ACC112 (cell line): ENCODE results near the gene USP22.

Experiments
- H2AFZ ChIP-seq: fragments of 200-600 bp; sonication (generic); one replicate; pipeline ENCODE4 v1.6.0; 2017; ENCODE audit warnings: antibody characterized with exemption, low read length; ENCODE audit not compliant: unreplicated experiment
- H3K27ac ChIP-seq: fragments of 200-600 bp; sonication (generic); 2 replicates; pipeline ENCODE4 v1.5.1; 2014; ENCODE audit warnings: low read depth, mild to moderate bottlenecking, antibody characterized with exemption, low read length, moderate library complexity
- H3K27me3 ChIP-seq: fragments of 200-600 bp; sonication (generic); 2 replicates; pipeline ENCODE4 v1.6.1; 2014; ENCODE audit warnings: mild to moderate bottlenecking, antibody characterized with exemption, low read length, moderate library complexity, mixed read lengths; ENCODE audit not compliant: insufficient read depth
- H3K36me3 ChIP-seq: fragments of 200-600 bp; sonication (generic); 2 replicates; pipeline ENCODE4 v1.6.1; 2016; ENCODE audit warnings: mild to moderate bottlenecking, antibody characterized with exemption, low read length, moderate library complexity, mixed read lengths; ENCODE audit not compliant: insufficient read depth
- H3K4me1 ChIP-seq: fragments of 200-600 bp; sonication (generic); one replicate; pipeline ENCODE4 v1.6.1; 2016; ENCODE audit warnings: low read length, mixed read lengths; ENCODE audit not compliant: insufficient read depth, unreplicated experiment, control insufficient read depth
- H3K4me3 ChIP-seq: fragments of 200-600 bp; sonication (generic); 2 replicates; pipeline ENCODE4 v1.5.1; 2014; ENCODE audit warnings: mild to moderate bottlenecking, low read depth, low read length
- H3K79me2 ChIP-seq: fragments of 200-600 bp; sonication (generic); one replicate; pipeline ENCODE4 v1.6.0; 2016; ENCODE audit warnings: low read length; ENCODE audit not compliant: control insufficient read depth, unreplicated experiment, insufficient read depth

Gene USP22

DNA sequence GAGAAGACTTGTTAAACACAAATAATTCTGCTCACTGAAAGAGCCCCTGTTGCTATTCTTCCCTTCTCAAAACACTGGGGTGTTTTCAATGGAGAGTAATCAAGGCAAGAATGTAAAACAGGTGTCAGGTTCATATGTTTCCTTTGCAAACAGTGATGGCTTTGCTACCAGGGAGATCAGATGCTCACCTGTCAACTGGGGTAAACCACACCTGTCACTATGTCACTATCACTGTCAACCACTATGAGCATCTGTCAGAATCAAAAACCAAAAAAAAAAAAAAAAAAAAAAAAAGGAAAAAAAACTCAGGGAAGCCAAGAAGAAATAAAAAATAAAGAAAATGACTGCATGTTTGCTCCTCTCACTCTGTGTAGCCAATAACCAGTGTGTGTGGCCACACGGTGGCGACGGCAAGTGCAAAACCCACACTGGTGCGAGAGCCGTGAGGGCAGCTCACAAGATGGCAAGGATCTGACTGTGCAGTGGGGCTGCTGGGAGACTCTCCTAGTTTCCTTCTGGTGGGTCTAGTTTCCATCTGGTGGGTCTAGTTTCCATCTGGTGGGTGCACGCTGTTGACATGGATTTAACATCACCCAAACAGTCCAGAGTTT is 22.7 kb downstream of the USP22 start:
- H3K4me1 ChIP-seq: peaks cover 4% of the 10 kb centered on the region
- no peak overlapping the region for H2AFZ ChIP-seq
- H3K27ac ChIP-seq: no peak overlapping the region
- no peaks in the 10 kb centered on the region for H3K27me3 ChIP-seq
- peaks cover 95% of the 10 kb centered on the region for H3K79me2 ChIP-seq
- no peak overlapping the region for H3K4me3 ChIP-seq
- peaks cover 78% of the 10 kb centered on the region for H3K36me3 ChIP-seq

DNA sequence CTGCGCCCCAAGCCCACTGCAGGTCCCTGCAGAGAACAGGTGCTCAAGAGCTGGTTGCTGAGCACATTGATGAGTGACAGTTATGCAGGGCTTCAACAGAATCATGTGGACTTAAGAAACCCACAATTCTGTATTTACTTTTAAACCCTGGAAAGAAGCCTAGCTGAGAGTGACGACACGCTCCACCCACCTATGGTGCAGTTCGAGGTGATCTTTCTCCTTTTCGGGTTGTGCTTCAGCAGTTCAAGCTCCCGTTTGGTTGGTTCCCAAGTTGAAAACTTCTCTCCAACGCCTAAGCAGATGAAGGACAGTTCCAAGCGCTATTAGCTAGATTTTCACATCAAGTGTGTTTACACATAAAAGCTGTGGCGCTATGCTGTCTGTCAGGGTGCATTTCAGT is 23.9 kb downstream of the USP22 start:
- no peaks in the 10 kb centered on the region for H3K4me1 ChIP-seq
- H3K27ac ChIP-seq: no peak overlapping the region
- H3K79me2 ChIP-seq: peaks cover 94% of the 10 kb centered on the region
- peaks cover 75% of the 10 kb centered on the region for H3K36me3 ChIP-seq
- no peak overlapping the region for H2AFZ ChIP-seq
- H3K27me3 ChIP-seq: no peaks in the 10 kb centered on the region
- no peak overlapping the region for H3K4me3 ChIP-seq

DNA sequence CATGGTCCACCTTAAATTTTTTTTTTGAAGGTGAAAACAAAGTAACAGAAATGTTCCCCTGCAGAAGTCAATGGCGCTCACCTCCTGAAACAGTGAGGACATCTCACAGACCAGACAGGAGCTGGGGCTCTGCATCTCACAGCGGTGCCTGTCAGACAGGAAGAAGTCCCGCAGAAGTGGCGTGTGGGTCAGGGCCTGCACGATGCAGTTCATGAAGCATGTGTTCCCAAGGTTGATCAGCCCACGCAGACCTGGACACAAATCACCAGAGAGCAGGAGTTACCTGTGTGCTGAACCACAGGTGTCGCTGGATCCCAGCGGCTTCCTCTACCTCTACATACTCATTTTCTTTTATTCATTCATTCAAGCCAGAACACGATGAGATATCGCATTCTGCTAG is 24.9 kb downstream of the USP22 start:
- Histone ChIP-seq H3K4me1 (no peaks in the 10 kb centered on the region), H3K36me3 (peaks cover 78% of the 10 kb centered on the region), H3K79me2 (peaks cover 91% of the 10 kb centered on the region)

DNA sequence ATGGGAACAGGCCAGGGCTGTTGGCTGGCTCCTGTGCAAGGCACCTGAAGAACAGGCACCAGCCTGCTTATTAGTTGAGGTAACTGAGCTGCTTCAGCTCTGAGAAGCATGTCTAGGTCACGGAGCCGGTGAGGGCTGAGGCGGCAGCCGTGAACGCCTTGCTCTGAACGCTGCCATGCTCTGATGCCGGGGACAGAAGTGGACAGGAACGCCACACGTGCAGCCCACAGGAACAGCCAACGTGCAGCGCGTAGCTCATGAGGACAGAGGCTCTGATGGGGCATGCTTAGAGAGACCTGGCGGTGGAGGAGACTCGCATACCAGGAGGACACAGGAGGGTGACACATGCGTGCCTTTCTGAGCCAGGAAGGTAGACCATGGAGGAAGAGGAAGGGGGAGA is 25.6 kb downstream of the USP22 start:
- no peak overlapping the region for H2AFZ ChIP-seq
- peaks cover 93% of the 10 kb centered on the region for H3K79me2 ChIP-seq
- no peaks in the 10 kb centered on the region for H3K27me3 ChIP-seq
- no peak overlapping the region for H3K4me3 ChIP-seq
- H3K4me1 ChIP-seq: no peaks in the 10 kb centered on the region
- peaks cover 80% of the 10 kb centered on the region for H3K36me3 ChIP-seq
- H3K27ac ChIP-seq: no peak overlapping the region

More for the DNA sequence above, 24.9 kb downstream of the USP22 start:
- H3K27ac ChIP-seq: no peak overlapping the region
- H3K4me3 ChIP-seq: no peak overlapping the region
- H2AFZ ChIP-seq: no peak overlapping the region
- no peaks in the 10 kb centered on the region for H3K27me3 ChIP-seq

DNA sequence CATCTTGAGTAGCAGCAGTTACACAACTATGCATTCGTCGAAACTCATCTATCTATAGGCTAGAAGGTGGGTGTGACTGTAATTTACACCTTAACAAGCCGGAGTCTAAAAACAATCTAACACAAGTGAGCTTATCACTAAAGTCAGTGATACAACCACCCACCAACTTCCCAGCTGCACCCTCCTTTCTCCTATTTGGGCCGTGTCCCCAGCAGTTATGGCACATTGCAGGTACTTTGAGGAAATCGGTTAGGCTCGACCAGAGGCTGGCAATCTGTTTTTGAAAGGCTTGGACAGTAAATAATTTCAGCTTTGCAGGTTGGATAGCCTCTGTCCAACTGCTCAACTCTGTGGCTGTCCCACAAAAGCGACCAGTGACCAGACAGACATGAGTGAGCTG is 26.0 kb downstream of the USP22 start:
- no peaks in the 10 kb centered on the region for H3K4me1 ChIP-seq
- H3K27me3 ChIP-seq: no peaks in the 10 kb centered on the region
- no peak overlapping the region for H2AFZ ChIP-seq
- H3K4me3 ChIP-seq: no peak overlapping the region
- H3K27ac ChIP-seq: no peak overlapping the region
- H3K79me2 ChIP-seq: peaks cover 94% of the 10 kb centered on the region
- H3K36me3 ChIP-seq: peaks cover 84% of the 10 kb centered on the region

DNA sequence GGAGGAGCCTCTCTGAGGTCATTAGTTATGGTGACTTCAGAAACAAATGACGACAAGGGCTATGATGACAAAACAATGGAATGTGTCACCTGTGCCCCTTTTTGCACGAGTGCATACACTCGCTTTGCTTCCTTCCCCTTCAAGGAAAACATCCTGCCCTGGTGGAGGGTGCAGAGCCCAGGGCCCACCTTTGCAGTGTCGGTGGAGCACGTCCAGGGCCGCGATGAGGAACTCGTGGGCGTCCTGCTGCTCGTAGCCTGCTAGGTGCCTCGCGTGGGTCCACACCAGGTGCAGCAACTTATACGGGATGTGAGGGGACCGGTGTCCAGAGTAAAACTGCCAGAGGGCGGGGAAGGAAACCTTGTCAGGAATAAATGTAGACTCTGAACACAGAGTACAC is 27.2 kb downstream of the USP22 start:
- H3K36me3 ChIP-seq: peaks cover 76% of the 10 kb centered on the region
- H3K79me2 ChIP-seq: peaks cover 87% of the 10 kb centered on the region

DNA sequence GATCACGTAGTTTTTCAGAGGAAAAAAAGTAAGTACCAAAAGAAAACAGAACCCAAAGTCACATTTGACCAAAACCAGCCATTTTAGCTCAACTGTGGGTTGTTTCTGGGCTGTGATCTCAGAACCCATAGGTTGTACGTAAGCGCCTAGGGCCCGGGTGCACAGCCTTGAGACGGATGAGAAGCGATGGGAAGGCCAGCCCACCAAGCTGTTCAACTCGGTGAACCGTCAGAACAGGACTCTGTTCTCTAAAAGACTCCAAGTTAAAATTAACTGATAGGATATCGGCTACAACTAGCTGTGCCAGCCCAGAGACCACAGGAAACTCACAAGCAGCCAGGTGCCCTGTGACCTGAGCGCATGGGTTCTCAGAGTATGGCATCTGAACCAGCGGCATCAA is 28.3 kb downstream of the USP22 start:
- H3K4me3 ChIP-seq: no peak overlapping the region
- no peaks in the 10 kb centered on the region for H3K27me3 ChIP-seq
- no peak overlapping the region for H3K27ac ChIP-seq
- no peaks in the 10 kb centered on the region for H3K4me1 ChIP-seq
- H3K79me2 ChIP-seq: peaks cover 76% of the 10 kb centered on the region
- H3K36me3 ChIP-seq: peaks cover 70% of the 10 kb centered on the region
- no peak overlapping the region for H2AFZ ChIP-seq

More for the DNA sequence above, 27.2 kb downstream of the USP22 start:
- no peak overlapping the region for H3K4me3 ChIP-seq
- H3K4me1 ChIP-seq: no peaks in the 10 kb centered on the region
- no peak overlapping the region for H3K27ac ChIP-seq
- no peaks in the 10 kb centered on the region for H3K27me3 ChIP-seq
- H2AFZ ChIP-seq: no peak overlapping the region

DNA sequence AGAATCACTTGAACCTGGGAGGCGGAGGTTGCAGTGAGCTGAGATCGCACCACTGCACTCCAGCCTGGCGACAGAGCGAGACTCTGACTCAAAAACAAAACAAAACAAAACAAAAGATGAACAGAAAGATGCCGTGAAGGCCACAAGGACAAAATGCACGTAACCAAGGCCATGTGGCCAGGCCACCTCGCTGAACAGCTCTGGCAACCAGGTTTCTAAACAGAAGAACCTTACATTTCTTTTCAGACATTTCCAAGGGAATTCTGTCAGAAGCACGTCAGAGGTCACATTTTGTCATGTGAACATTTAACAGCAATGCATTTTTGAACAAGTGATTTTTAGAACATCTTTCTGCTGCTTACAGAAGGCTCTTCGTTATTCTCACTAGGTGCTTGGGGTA is 28.8 kb downstream of the USP22 start:
- Histone ChIP-seq H2AFZ (no peak overlapping the region), H3K4me1 (no peaks in the 10 kb centered on the region), H3K36me3 (peaks cover 65% of the 10 kb centered on the region), H3K4me3 (no peak overlapping the region), H3K27me3 (no peaks in the 10 kb centered on the region), H3K27ac (no peak overlapping the region), H3K79me2 (peaks cover 75% of the 10 kb centered on the region)

DNA sequence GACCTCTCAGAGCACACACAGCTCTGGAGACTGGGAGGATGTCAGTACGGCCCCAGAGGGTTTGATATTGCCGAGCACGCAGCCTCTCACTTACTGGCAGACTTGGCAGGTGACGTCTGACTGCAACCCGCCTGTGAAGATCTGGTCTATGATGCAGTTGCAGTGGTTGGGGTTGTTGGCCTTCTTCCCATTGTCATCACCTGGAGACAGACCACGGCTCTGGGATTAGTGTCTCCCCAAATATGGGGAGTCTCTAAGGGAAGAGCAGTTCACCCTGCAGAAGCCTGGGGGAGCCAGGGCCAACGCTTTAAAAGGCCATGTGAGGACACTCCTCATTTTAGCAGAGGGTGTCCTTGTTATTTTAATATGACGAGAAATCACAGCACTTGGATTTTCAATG is 30.1 kb downstream of the USP22 start:
- Histone ChIP-seq H3K27me3 (no peaks in the 10 kb centered on the region), H2AFZ (no peak overlapping the region), H3K4me1 (no peaks in the 10 kb centered on the region), H3K36me3 (peaks cover 64% of the 10 kb centered on the region), H3K79me2 (peaks cover 72% of the 10 kb centered on the region), H3K4me3 (no peak overlapping the region), H3K27ac (no peak overlapping the region)

DNA sequence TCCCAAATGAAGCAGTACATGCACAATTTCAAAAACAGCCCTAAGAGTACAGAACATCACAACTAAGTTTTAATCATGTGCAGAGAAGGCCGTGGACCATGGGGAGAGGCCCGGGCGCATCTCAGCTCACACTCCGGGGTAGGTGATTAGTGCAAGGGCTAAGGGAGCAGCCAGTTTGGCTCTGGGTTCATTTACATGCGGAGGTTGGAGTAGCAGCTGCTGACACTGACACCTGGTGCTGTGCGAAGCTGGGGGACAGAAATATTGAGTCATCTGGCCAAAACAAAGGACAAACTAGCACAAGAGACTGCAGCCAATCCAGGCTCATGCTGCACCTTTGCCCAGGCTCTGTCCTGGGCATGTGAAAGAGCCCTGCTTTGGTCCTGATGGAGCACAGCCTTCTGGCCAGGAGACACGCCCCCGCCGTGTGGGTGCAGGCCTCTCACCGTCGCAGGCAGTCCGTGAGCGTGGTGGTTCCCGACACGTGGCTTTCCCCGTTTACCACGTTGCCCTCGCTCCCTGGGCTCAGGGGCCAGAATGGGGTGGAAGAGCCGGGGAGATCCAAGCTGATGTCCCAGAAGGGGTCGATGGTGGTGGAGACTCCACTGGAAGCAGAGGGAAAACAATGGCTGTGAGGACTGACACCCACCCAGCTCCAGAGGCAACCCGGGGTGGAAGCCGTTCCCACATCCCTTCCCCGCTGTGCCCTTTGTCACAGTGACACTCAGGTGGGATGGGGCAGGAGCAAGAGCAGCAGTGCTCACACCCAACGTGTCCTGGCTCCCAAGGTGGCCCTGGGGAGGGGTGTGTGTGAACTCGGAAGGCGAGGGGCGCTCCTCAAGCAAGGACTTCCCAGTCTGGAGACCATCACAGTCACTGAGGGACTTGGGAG is 31.9 kb downstream of the USP22 start:
- H3K79me2 ChIP-seq: peaks cover 54% of the 10 kb centered on the region
- H3K27me3 ChIP-seq: no peaks in the 10 kb centered on the region
- H3K4me3 ChIP-seq: no peak overlapping the region
- H2AFZ ChIP-seq: no peak overlapping the region
- no peaks in the 10 kb centered on the region for H3K4me1 ChIP-seq
- no peak overlapping the region for H3K27ac ChIP-seq
- H3K36me3 ChIP-seq: peaks cover 52% of the 10 kb centered on the region; the same call in 1 of the 2 replicates
